ENCODE data around the gene SNTN.
"Not testable (repeated sequence)": the region's sequence is repeated elsewhere in the genome, so short reads cannot be mapped to it uniquely, and the experiment has no call there.

The SNTN gene

GRCh38 chr3:63652066-63652725 lies at the start of gene SNTN:
Gene SNTN (plus strand): TSS chr3:63652675. CDS start chr3:63652688, 13 bp downstream.
- no peak for DNase-seq

- no peak for DNase-seq
Measured at GRCh38 chr3:63607716-63608115, 44.8 kb upstream of the SNTN start.

GRCh38 chr3:63609408-63609807 lies 43.1 kb upstream of the SNTN start:
- DNase-seq = no peak

- DNase-seq = no peak
Measured at GRCh38 chr3:63609834-63610233, 42.6 kb upstream of the SNTN start.

GRCh38 chr3:63611382-63611781 lies 41.1 kb upstream of the SNTN start:
- no peak for DNase-seq

- no peak for DNase-seq
Measured at GRCh38 chr3:63613561-63613960, 38.9 kb upstream of the SNTN start.

GRCh38 chr3:63617391-63617790 lies 35.1 kb upstream of the SNTN start:
- no peak for DNase-seq

GRCh38 chr3:63624941-63625560 lies 27.4 kb upstream of the SNTN start:
- no peak for DNase-seq

GRCh38 chr3:63631670-63632069 lies 20.8 kb upstream of the SNTN start:
- no peak for DNase-seq

- no peak for DNase-seq
Measured at GRCh38 chr3:63635186-63635585, 17.3 kb upstream of the SNTN start.

- no peak for DNase-seq
Measured at GRCh38 chr3:63639806-63640205, 12.7 kb upstream of the SNTN start.

- DNase-seq = no peak
Measured at GRCh38 chr3:63642488-63642887, 10.0 kb upstream of the SNTN start.

- no peak for DNase-seq
Measured at GRCh38 chr3:63644212-63644797, 8.2 kb upstream of the SNTN start.

- not testable (repeated sequence) for DNase-seq
Measured at GRCh38 chr3:63644928-63645781, 7.3 kb upstream of the SNTN start.

- DNase-seq = no peak
Measured at GRCh38 chr3:63654211-63654610, 1.7 kb downstream of the SNTN start.

GRCh38 chr3:63654931-63655330 lies 2.5 kb downstream of the SNTN start:
- DNase-seq = no peak

GRCh38 chr3:63655519-63655918 lies 3.0 kb downstream of the SNTN start:
- no peak for DNase-seq

GRCh38 chr3:63656786-63657185 lies 4.3 kb downstream of the SNTN start:
- DNase-seq = no peak

GRCh38 chr3:63661242-63661641 lies 8.8 kb downstream of the SNTN start:
- no peak for DNase-seq

GRCh38 chr3:63662011-63662410 lies 9.5 kb downstream of the SNTN start:
- DNase-seq = no peak

GRCh38 chr3:63662500-63662899 lies 10.0 kb downstream of the SNTN start:
- DNase-seq = no peak

- DNase-seq = no peak
Measured at GRCh38 chr3:63670544-63670943, 18.1 kb downstream of the SNTN start.

- DNase-seq = no peak
Measured at GRCh38 chr3:63673111-63673510, 20.6 kb downstream of the SNTN start.

- no peak for DNase-seq
Measured at GRCh38 chr3:63674586-63674985, 22.1 kb downstream of the SNTN start.
